HG02840 (cell line): ENCODE measurements around the gene TBK1.
"Not testable (repeated sequence)": the region's sequence is repeated elsewhere in the genome, so short reads cannot be mapped to it uniquely, and the experiment has no call there.

Source experiments
- ATAC-seq: cut with Tn5 transposase; IDR thresholded peaks from one replicate; pipeline ENCODE4 v1.9.1; 2021; ENCODE audit warnings: mild to moderate bottlenecking, moderate library complexity, moderate number of reproducible peaks; ENCODE audit not compliant: unreplicated experiment, low FRiP score

TBK1 gene

GRCh38 chr12:64493513-64493912 lies 41.6 kb downstream of the TBK1 start:
- ATAC-seq, result no peak

GRCh38 chr12:64494998-64495729 lies 43.2 kb downstream of the TBK1 start:
- ATAC-seq, result no peak

DNA sequence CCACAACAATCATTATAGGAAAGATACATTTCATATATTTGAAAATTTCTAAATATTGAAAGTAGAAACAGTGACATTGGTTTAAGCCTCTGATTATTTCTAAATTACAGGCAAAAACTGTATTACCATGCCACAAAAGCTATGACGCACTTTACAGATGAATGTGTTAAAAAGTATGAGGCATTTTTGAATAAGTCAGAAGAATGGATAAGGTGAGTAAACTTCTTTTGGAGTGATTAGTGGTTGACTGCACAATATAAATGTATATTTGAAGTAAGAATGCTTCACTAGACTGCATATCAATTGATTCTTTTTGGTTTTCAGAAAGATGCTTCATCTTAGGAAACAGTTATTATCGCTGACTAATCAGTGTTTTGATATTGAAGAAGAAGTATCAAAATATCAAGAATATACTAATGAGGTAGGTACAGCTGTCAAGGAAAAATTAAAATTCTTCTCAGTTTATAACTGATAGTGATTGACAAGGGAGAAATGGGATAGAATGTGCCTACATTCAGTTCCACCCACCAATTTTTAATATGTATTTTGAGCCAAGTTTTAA lies 45.0 kb downstream of the TBK1 start:
- ATAC-seq, result no peak

GRCh38 chr12:64497484-64497883 lies 45.6 kb downstream of the TBK1 start:
- ATAC-seq, result no peak

GRCh38 chr12:64497903-64498302 lies 46.0 kb downstream of the TBK1 start:
- no peak for ATAC-seq

GRCh38 chr12:64500394-64500793 lies 48.5 kb downstream of the TBK1 start:
- ATAC-seq, result no peak

GRCh38 chr12:64501486-64501885 lies 49.6 kb downstream of the TBK1 start:
- ATAC-seq, result no peak

DNA sequence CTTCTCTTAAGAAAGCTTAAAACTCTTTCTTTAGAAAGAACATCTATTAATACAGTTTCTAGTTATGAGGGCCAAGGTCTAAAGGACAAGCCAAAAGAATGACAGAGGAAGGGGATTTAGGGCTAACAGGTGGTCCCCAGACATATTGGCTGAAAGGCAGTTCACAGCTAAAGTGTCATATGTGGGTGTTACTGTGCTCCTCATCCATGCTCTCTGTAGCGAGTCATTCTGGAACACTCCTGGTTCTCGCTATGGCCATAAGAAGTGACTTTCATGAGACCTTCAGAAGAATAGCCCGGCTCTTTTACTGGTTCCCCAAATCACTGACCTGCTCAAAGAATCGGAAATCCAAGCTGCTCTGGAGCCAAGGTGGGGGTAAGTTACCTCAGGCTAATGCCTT lies 55.0 kb downstream of the TBK1 start:
- no peak for ATAC-seq

DNA sequence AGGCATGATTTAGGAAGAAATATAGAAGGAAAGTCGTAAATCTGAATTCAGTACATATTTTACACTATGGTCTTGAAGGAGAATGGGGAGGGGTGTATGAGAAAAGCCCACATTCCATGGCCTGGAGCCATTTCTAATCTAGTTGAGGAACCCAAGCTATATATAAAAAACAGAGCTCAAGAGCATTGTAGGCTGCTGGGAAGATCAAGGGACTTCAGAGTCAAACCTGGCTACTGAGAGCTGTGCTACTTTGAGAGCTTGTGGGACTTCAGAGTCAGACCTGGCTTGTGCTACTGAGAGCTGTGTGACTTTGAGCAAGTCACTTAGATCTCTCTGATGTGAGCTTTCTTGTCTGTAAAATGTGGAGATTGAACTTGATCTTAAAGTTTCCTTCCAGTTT lies 58.7 kb downstream of the TBK1 start:
- no peak for ATAC-seq

DNA sequence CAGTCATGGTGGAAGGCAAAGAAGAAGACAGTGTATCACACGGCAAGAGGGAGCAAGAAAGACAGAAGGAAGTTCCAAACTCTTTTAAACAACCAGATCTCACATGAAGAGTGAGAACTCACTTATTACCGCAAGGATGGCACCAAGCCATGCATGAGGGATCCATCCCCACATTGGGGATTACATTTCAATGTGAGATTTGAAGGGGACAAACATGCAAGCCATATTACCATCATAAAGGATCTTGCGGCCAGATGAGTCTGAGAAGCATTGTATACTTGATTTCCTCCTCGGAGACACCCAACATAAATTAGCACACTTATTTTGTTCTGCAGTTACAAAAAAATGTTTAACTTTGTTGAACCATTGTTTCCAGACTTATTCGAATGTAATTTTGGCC lies 66.5 kb downstream of the TBK1 start:
- ATAC-seq, result no peak

GRCh38 chr12:64521833-64522232 lies 69.9 kb downstream of the TBK1 start:
- ATAC-seq, result no peak

DNA sequence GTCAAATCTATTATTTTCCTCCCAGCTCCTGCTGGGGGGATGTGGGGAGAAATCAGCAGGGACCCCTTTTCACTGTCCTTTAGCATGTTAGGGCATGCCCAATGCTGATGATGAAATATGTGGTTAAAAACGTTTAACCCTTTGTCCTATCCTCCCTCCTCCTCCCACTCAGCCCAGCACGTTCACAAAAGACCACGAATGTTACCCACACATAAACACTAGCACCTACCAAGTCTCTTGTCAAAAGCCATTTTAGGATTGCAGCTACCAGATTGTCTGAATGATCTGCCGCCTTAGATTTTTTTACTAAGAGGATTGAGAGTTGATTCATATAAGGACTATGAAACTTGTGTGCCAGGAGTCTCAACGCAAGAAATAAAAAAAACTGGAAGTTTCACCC lies 70.4 kb downstream of the TBK1 start:
- ATAC-seq, result no peak

GRCh38 chr12:64522807-64523206 lies 70.9 kb downstream of the TBK1 start:
- ATAC-seq, result no peak

DNA sequence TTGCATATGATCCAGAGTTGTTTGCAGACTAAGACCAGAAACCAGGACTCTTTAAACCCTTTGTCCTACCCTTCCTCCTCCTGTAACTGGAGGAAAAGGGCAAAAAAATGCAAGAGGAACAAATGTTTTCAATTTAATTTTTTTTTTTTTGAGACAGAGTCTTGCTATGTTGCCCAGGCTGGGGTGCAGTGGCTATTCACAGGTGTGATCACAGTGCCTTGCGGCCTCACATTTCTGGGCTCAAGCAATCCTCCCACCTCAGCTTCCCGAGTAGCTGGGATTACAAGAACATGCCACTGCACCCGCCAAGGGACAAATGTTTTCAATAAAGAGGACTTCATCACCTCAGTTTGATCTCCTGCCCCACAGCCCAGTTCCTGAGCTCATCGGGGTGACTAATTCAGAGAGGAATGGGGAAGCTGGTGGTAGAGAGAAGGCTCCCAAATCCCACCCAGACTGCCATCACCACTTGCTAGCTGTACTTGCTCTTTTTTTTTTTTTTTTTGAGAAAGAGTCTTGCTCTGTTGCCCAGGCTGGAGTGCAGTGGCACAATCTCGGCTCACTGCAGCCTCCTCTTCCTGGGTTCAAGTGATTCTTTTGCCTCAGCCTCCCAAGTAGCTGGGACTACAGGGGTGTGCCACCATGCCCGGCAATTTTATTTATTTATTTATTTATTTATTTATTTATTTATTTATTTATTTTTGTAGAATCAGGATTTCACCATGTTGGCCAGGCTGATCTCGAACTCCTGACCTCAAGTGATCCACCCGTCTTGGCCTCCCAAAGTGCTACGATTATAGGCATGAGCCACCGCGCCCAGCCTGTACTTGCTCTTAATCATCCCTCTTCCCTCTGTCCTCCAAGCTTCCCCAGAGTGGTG lies 71.9 kb downstream of the TBK1 start:
- not testable (repeated sequence) for ATAC-seq

DNA sequence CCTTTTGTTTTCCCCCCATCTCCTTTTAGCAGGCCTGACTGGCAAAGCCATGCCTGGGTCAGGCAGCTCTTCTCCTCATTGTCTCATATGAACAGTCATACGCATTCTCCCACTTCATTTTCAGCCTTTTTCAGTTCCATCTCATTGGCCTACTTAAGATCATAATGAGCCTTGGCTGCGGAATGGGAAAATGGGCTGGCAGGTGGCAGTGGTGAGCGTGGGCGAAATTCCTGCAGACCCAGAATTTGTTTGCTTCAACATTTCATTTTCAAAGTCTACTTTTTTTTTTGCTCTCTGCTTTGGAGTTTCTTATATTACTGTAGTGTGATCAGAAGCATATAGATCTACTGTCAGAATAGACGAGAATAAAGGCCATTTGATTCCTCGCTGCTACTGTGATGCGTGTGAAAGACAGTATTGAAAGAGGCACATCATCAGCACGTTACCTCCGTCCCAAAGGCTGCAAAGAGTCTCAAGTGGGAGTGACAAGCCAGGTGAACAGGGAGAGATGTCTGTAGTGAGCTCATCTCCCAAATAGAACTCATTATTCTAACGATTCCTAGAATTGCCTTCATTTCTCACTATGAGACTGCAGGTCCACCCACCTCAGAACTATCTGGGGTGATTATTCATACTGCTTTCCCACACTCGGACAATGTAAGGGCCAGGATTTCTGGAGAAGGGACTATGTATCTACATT lies 73.7 kb downstream of the TBK1 start:
- no peak for ATAC-seq

DNA sequence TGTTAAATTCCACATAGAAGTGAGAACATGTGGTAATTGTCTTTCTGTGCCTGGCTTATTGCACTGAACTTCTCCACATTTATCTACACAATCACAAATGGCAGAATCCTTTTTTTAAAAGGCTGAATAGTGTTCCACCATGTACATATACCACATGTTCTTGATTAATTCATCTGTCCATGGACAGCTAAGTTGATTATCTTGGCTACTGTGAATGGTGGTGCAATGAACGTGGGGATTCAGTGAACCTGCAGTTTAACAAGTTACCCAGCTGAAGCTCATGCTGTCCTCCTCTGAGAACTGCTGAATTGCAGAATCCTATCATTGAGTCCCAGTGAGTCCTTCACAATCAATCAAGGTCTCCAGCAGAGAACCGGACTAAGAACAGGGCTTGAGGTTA lies 74.9 kb downstream of the TBK1 start:
- ATAC-seq, result no peak

DNA sequence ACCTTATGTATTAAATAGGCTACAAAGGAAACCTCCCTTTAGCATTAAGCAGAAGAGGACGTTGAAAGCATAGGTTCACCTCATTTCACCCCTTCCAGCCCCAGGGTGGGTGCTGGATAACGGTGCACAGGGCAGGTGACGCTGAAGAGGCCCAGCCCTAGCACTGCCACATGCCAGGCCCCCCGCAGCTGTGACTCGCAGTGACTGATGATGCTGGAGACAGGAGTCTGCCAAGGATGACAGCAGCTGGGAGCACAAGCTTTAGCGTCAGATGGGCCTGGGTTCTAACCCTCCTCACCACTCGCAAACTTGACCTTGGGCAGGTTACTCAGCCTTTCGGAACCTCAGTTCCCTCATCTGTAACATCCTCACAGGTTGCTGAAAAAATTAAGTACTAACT lies 76.7 kb downstream of the TBK1 start:
- ATAC-seq, result no peak

- no peak for ATAC-seq
These were observed 78.6 kb downstream of the TBK1 start for GRCh38 chr12:64530566-64530965.

DNA sequence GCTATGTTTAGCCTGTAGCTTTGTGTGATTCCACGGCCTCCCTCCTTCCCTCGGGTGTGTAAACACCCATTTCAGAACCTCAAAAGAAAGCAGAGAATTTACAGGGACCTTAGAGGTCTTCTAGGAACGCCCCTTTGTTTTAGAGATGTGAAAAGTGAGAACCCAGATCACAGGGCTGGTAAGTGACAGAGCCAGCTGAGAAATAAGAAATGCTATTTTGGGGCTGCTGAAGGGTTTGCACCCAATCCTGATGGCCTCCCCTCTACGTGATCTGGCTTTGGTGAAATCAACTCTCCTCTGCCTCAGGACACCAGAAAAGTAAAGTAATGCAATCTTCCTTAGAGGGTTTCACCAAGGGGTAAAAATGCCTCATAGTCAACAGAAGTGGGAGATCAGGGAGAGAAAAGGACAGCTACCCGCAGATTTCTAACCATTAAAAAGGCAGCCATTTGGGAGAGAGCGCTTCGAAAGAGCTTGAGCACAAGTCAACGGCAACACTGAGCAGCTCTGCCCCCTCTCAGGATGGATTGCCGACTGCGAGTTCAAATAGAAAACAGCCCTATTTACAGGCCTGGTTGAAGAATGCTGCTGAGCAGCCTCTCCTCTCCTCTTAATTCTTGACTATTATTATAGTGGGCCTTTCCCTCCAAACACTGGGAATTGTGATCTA lies 79.9 kb downstream of the TBK1 start:
- no peak for ATAC-seq

GRCh38 chr12:64532734-64533351 lies 80.9 kb downstream of the TBK1 start:
- ATAC-seq, result no peak
